Kidney (tissue), 14 donors: Measurements from ENCODE around the gene CDYL2. TPM values are rescaled to one million over a fixed set of nuclear protein-coding genes. Genes with fewer than 3 reads are reported as not detected.

Experiments used
- DNase-seq, 5 donors: peaks; one replicate each; pipeline ENCODE4 v3.0.0-alpha.2; 2013 to 2020
- FAIRE-seq: peaks from 2 replicates; lab custom pipeline; 2012; peaks lifted over from hg19 to GRCh38; lab: Jason Lieb, UNC
- H3K27ac ChIP-seq, 2 donors: one replicate each; pipeline ENCODE4 v1.7.0; 2013; ENCODE audit warnings: low read depth in 2 of 2, low read length in 2 of 2, inconsistent platforms in 1 of 2
- H3K27me3 ChIP-seq: one replicate; pipeline ENCODE4 v1.7.1; 2013; ENCODE audit warnings: low read length, inconsistent platforms; ENCODE audit not compliant: control insufficient read depth, insufficient read depth
- H3K36me3 ChIP-seq, 3 donors: one replicate each; pipeline versions ENCODE4 v1.7.0 to v1.7.1; 2013; ENCODE audit warnings: low read length in 3 of 3, control low read depth in 1 of 3, inconsistent platforms in 1 of 3; ENCODE audit not compliant: insufficient read depth in 3 of 3, control insufficient read depth in 2 of 3
- H3K4me1 ChIP-seq, 3 donors: one replicate each; pipeline versions ENCODE4 v1.7.0 to v1.7.1; 2013; ENCODE audit warnings: low read length in 3 of 3, inconsistent platforms in 1 of 3, low read depth in 1 of 3; ENCODE audit not compliant: control insufficient read depth in 2 of 3, insufficient read depth in 2 of 3
- H3K4me3 ChIP-seq, 3 donors: one replicate each; pipeline versions ENCODE4 v1.7.0 to v1.8.1; 2013; ENCODE audit warnings: low read length in 3 of 3, control low read depth in 1 of 3, inconsistent platforms in 1 of 3
- H3K9ac ChIP-seq, 3 donors: one replicate each; pipeline versions ENCODE4 v1.7.0 to v1.7.1; 2013; ENCODE audit warnings: low read length in 3 of 3, control low read depth in 1 of 3, inconsistent platforms in 1 of 3
- H3K9me3 ChIP-seq, 3 donors: one replicate each; pipeline versions ENCODE4 v1.7.0 to v1.7.1; 2013; ENCODE audit warnings: low read length in 3 of 3, control low read depth in 1 of 3, inconsistent platforms in 1 of 3; ENCODE audit not compliant: control insufficient read depth in 2 of 3, insufficient read depth in 1 of 3
- CTCF ChIP-seq: IDR thresholded peaks from 3 replicates; pipeline ENCODE4 v1.5.1; 2012; ENCODE audit warnings: mild to moderate bottlenecking, moderate library complexity, borderline replicate concordance; ENCODE audit not compliant: insufficient read depth; ENCODE audit errors: extremely low read depth
- intact Hi-C: fragments of 100-400 bp; cut with DNase I; formaldehyde crosslinking; loops from one replicate; pipeline ENCODE4 v1.11.1; 2022
- polyA plus RNA-seq: library from polyadenylated mRNA; stranded (reverse); fragments of 350-450 nt; fragmentation: Illumina TruSeq; extraction: RNeasy Lipid Tissue Mini Kit (QIAGEN cat#74804); gene quantifications from one replicate; pipeline ENCODE4 v1.2.3, GENCODE V29; 2014; ENCODE audit warnings: low read depth, low replicate concordance; ENCODE audit not compliant: insufficient read depth
- total RNA-seq: library from RNA; stranded (reverse); fragmentation: NEBNext Ultra II Directional; extraction: Animal tissue kit (Norgen Biotek cat#: 25700); gene quantifications from one replicate; pipeline ENCODE4 v1.2.1, GENCODE V29; 2021
- donor health status: control.
- donor health status: control.
- donor health status: control.
- donor health status: control.
- donor health status: control.
- donor health status: DM: yes; HTN: yes; CAD: no.
- donor health status: Normal renal cell carcinoma (clear cell type).

Gene CDYL2
- total and polyA plus RNA-seq, 2 donors from 2014 or later, result 2.6 to 27.3 TPM

GRCh38 chr16:80681436-80681835 is 123.0 kb downstream of the CDYL2 start:
- Histone ChIP-seq H3K27ac (no peak overlapping the region), H3K9me3 (no peaks in the 10 kb centered on the region), H3K27me3 (no peaks in the 10 kb centered on the region), H3K9ac (no peak overlapping the region), H3K36me3 (no peaks in the 10 kb centered on the region), H3K4me1 (peaks cover 0 to 2% (median 0%) of the 10 kb centered on the region in 3 donors), H3K4me3 (no peak overlapping the region)
- TF ChIP-seq CTCF, result no peak
- intact Hi-C loops, result no loop called here
- no peak for DNase-seq
- no peak for FAIRE-seq

GRCh38 chr16:80680839-80681238 is 123.6 kb downstream of the CDYL2 start:
- no peaks in the 10 kb centered on the region for H3K9me3 ChIP-seq
- no peak for TF ChIP-seq CTCF
- H3K27me3 ChIP-seq, result no peaks in the 10 kb centered on the region
- peaks cover 0 to 5% (median 0%) of the 10 kb centered on the region in 3 donors for H3K4me1 ChIP-seq
- DNase-seq, result no peak
- H3K9ac ChIP-seq, result no peak overlapping the region
- no peak overlapping the region for H3K4me3 ChIP-seq
- no peaks in the 10 kb centered on the region for H3K36me3 ChIP-seq
- no peak for FAIRE-seq
- intact Hi-C loops, result no loop called here
- no peak overlapping the region for H3K27ac ChIP-seq

GRCh38 chr16:80680046-80680445 is 124.4 kb downstream of the CDYL2 start:
- H3K9me3 ChIP-seq, result no peaks in the 10 kb centered on the region
- no peak overlapping the region for H3K9ac ChIP-seq
- no peak for DNase-seq
- intact Hi-C loops, result no loop called here
- no peak for FAIRE-seq
- H3K4me1 ChIP-seq, result peaks cover 0 to 5% (median 0%) of the 10 kb centered on the region in 3 donors
- no peaks in the 10 kb centered on the region for H3K36me3 ChIP-seq
- no peak for TF ChIP-seq CTCF
- H3K4me3 ChIP-seq, result no peak overlapping the region
- no peaks in the 10 kb centered on the region for H3K27me3 ChIP-seq
- no peak overlapping the region for H3K27ac ChIP-seq

- no peaks in the 10 kb centered on the region for H3K36me3 ChIP-seq
- H3K4me3 ChIP-seq, result no peak overlapping the region
- intact Hi-C loops, result no loop called here
- no peak for TF ChIP-seq CTCF
- H3K27me3 ChIP-seq, result no peaks in the 10 kb centered on the region
- DNase-seq (no peak), FAIRE-seq (no peak)
- H3K27ac ChIP-seq, result no peak overlapping the region
- H3K4me1 ChIP-seq, result peaks cover 0 to 5% (median 0%) of the 10 kb centered on the region in 3 donors
- no peaks in the 10 kb centered on the region for H3K9me3 ChIP-seq
- H3K9ac ChIP-seq, result no peak overlapping the region
Observed at GRCh38 chr16:80674884-80675283, 129.5 kb downstream of the CDYL2 start.
